OCI-M2 (cell line): Measurements from ENCODE around the gene LAMB4.

Experiments used
- DNase-seq: peaks from one replicate; lab custom pipeline; 2025; ENCODE audit not compliant: unreplicated experiment; lab: John Stamatoyannopoulos, UW

Gene LAMB4

GRCh38 chr7:107973861-107974260 is 156.3 kb downstream of the LAMB4 start:
- DNase-seq: no peak
